ENCODE measurements around the gene PLA1A.

The PLA1A gene

GRCh38 chr3:119601154-119601553 lies 3.5 kb downstream of the PLA1A start:
- peak; percentile 59 for FAIRE-seq
- no peak for DNase-seq (ENCODE audit: extremely low spot score, insufficient read length, low read depth)

- peak; percentile 58 for FAIRE-seq
- no peak for DNase-seq (ENCODE audit: extremely low spot score, insufficient read length, low read depth)
These were observed 5.0 kb downstream of the PLA1A start for GRCh38 chr3:119602676-119603075.

- DNase-seq (ENCODE audit: extremely low spot score, insufficient read length, low read depth) (no peak), FAIRE-seq (no peak)
These were observed 7.2 kb downstream of the PLA1A start for GRCh38 chr3:119604878-119605277.

GRCh38 chr3:119608405-119609000 lies 10.8 kb downstream of the PLA1A start:
- DNase-seq (ENCODE audit: extremely low spot score, insufficient read length, low read depth) (no peak), FAIRE-seq (no peak)

- DNase-seq (ENCODE audit: extremely low spot score, insufficient read length, low read depth) (no peak), FAIRE-seq (no peak)
These were observed 11.6 kb downstream of the PLA1A start for GRCh38 chr3:119609301-119609700.

GRCh38 chr3:119611664-119612063 lies 14.0 kb downstream of the PLA1A start:
- DNase-seq (ENCODE audit: extremely low spot score, insufficient read length, low read depth), result no peak
- no peak for FAIRE-seq

GRCh38 chr3:119613201-119613600 lies 15.5 kb downstream of the PLA1A start:
- DNase-seq (ENCODE audit: extremely low spot score, insufficient read length, low read depth), result no peak
- no peak for FAIRE-seq

GRCh38 chr3:119613872-119614271 lies 16.2 kb downstream of the PLA1A start:
- FAIRE-seq (peak; percentile 55), DNase-seq (ENCODE audit: extremely low spot score, insufficient read length, low read depth) (no peak)

GRCh38 chr3:119616056-119616455 lies 18.4 kb downstream of the PLA1A start:
- no peak for DNase-seq (ENCODE audit: extremely low spot score, insufficient read length, low read depth)
- no peak for FAIRE-seq

GRCh38 chr3:119619094-119619493 lies 21.4 kb downstream of the PLA1A start:
- FAIRE-seq, result peak; percentile 51
- no peak for DNase-seq (ENCODE audit: extremely low spot score, insufficient read length, low read depth)

GRCh38 chr3:119620899-119621298 lies 23.2 kb downstream of the PLA1A start:
- FAIRE-seq, result no peak
- no peak for DNase-seq (ENCODE audit: extremely low spot score, insufficient read length, low read depth)

- FAIRE-seq, result no peak
- no peak for DNase-seq (ENCODE audit: extremely low spot score, insufficient read length, low read depth)
These were observed 26.5 kb downstream of the PLA1A start for GRCh38 chr3:119624002-119624720.

- no peak for DNase-seq (ENCODE audit: extremely low spot score, insufficient read length, low read depth)
- FAIRE-seq, result no peak
These were observed 27.9 kb downstream of the PLA1A start for GRCh38 chr3:119625451-119626153.

- no peak for DNase-seq (ENCODE audit: extremely low spot score, insufficient read length, low read depth)
- no peak for FAIRE-seq
These were observed 28.5 kb downstream of the PLA1A start for GRCh38 chr3:119626196-119626595.

- peak; percentile 24 for FAIRE-seq
These were observed 29.8 kb downstream of the PLA1A start for GRCh38 chr3:119627461-119627860.

GRCh38 chr3:119628390-119628789 lies 30.7 kb downstream of the PLA1A start:
- FAIRE-seq (no peak), DNase-seq (ENCODE audit: extremely low spot score, insufficient read length, low read depth) (no peak)

More at GRCh38 chr3:119627461-119627860, 29.8 kb downstream of the PLA1A start:
- DNase-seq (ENCODE audit: extremely low spot score, insufficient read length, low read depth), result no peak

- DNase-seq (ENCODE audit: extremely low spot score, insufficient read length, low read depth) (no peak), FAIRE-seq (peak; percentile 70)
These were observed 31.2 kb downstream of the PLA1A start for GRCh38 chr3:119628816-119629445.

GRCh38 chr3:119630128-119630879 lies 32.6 kb downstream of the PLA1A start:
- DNase-seq (ENCODE audit: extremely low spot score, insufficient read length, low read depth) (no peak), FAIRE-seq (no peak)

GRCh38 chr3:119630880-119631329 lies 33.2 kb downstream of the PLA1A start:
- no peak for FAIRE-seq
- no peak for DNase-seq (ENCODE audit: extremely low spot score, insufficient read length, low read depth)

- FAIRE-seq, result no peak
These were observed 33.8 kb downstream of the PLA1A start for GRCh38 chr3:119631516-119631915.

More at GRCh38 chr3:119631516-119631915, 33.8 kb downstream of the PLA1A start:
- no peak for DNase-seq (ENCODE audit: extremely low spot score, insufficient read length, low read depth)

All from GM18507 (cell line).